ENCODE measurements around the gene DAAM2. TPM values are rescaled to one million over a fixed set of nuclear protein-coding genes. Genes with fewer than 3 reads are reported as not detected.

The DAAM2 gene
- polyA plus RNA-seq, 1 of the 3 experiments (the other 2 are of a cell fraction): 0.20 TPM

GRCh38 chr6:39887692-39888450, 95.7 kb downstream of the DAAM2 start:
- 45% methylated on average over 10 of the region's 14 CpGs for WGBS (ENCODE audit: low lambda C conversion rate)
- ChIA-PET CTCF (interaction anchor here (0.9 to 1.7 kb wide), 4 partner anchors 22 to 518 kb away, joined by 3 to 4 read pairs (median 3); no protein-coding TSS in a partner anchor), POLR2A (interaction anchor here (0.6 kb wide), 1 partner anchor 67 kb away, joined by 4 read pairs; no protein-coding TSS in a partner anchor)
- TF ChIP-seq NFIC (IDR thresholded peaks at IDR 0.05; ENCODE audit: borderline replicate concordance) (peak; percentile 46; the same call in 1 of the 2 replicates), GABPA (IDR thresholded peaks at IDR 0.05; ENCODE audit: low read depth) (no peak), USF1 (IDR thresholded peaks at IDR 0.05; ENCODE audit: borderline replicate concordance, low read depth) (peak; percentile 52; the same call in 1 of the 2 replicates), EP300 (IDR thresholded peaks at IDR 0.05; ENCODE audit: borderline replicate concordance in 1 of 2, low read depth in 1 of 2, low read length in 1 of 2) (peak in 1 of 2 experiments; percentile 52; a peak in 1 of 4 replicates), TCF12 (IDR thresholded peaks at IDR 0.05) (peak; percentile 55), MEF2A (IDR thresholded peaks at IDR 0.05; ENCODE audit: borderline replicate concordance, low read depth) (no peak), FOSL2 (IDR thresholded peaks at IDR 0.05; ENCODE audit: borderline replicate concordance, low read depth) (peak; percentile 46; the same call in 1 of the 2 replicates), MAX (IDR thresholded peaks at IDR 0.05; ENCODE audit: low read depth) (peak; percentile 83), TEAD4 (IDR thresholded peaks at IDR 0.05; ENCODE audit: borderline replicate concordance, insufficient read depth) (0 out of 2 replicates have a peak, but pooled peaks have one; percentile 21)
- H3K27ac ChIP-seq (ENCODE audit: low read depth in 2 of 2, low read length in 1 of 2): peak overlapping the region in 1 of 2 experiments; percentile 78; a peak in 2 of 4 replicates
- peaks cover 0 to 17% of the 10 kb centered on the region in 2 experiments; a peak in 2 of 4 replicates for H3K4me1 ChIP-seq (ENCODE audit: control insufficient read depth in 1 of 2, insufficient read depth in 2 of 2, low read depth in 1 of 2, low read length in 1 of 2)
- no peak overlapping the region for H3K4me3 ChIP-seq (ENCODE audit: low read depth in 2 of 2, low read length in 1 of 2)
- no peaks in the 10 kb centered on the region for H3K27me3 ChIP-seq (ENCODE audit: insufficient read depth)
- H4K20me1 ChIP-seq (ENCODE audit: insufficient read depth): no peaks in the 10 kb centered on the region
- no peaks in the 10 kb centered on the region for H3F3A ChIP-seq (replicated peaks; ENCODE audit: insufficient read depth)
- no peaks in the 10 kb centered on the region for H3K79me2 ChIP-seq (ENCODE audit: insufficient read depth)
- H3K9ac ChIP-seq: peak overlapping the region; percentile 30
- H3K36me3 ChIP-seq (replicated peaks in 1 of 2; ENCODE audit: control insufficient read depth in 1 of 2, insufficient read depth in 2 of 2, low read length in 1 of 2): no peaks in the 10 kb centered on the region
- H3K9me2 ChIP-seq: no peaks in the 10 kb centered on the region
- peak overlapping the region; percentile 50; the same call in 1 of the 2 replicates for H3K4me2 ChIP-seq
- DNase-seq: no peak
- H2AFZ ChIP-seq (ENCODE audit: low read depth): peak overlapping the region; percentile 76; the same call in 1 of the 2 replicates
- no peaks in the 10 kb centered on the region for H3K9me3 ChIP-seq

- ChIA-PET POLR2A (no interaction called here), CTCF (interaction anchor here (0.9 to 1.3 kb wide), 2 partner anchors 511 to 527 kb away, joined by 3 to 5 read pairs; no protein-coding TSS in a partner anchor)
- no peak for DNase-seq
- no peaks in the 10 kb centered on the region for H3K9me2 ChIP-seq
- no peak overlapping the region for H3K4me2 ChIP-seq
- no peaks in the 10 kb centered on the region for H3K36me3 ChIP-seq (replicated peaks in 1 of 2; ENCODE audit: control insufficient read depth in 1 of 2, insufficient read depth in 2 of 2, low read length in 1 of 2)
- H3K4me3 ChIP-seq (ENCODE audit: low read depth in 2 of 2, low read length in 1 of 2): no peak overlapping the region
- TF ChIP-seq USF1 (IDR thresholded peaks at IDR 0.05; ENCODE audit: borderline replicate concordance, low read depth): no peak
- no peak for TF ChIP-seq YY1 (IDR thresholded peaks at IDR 0.05; ENCODE audit: low read depth)
- TF ChIP-seq RXRA (IDR thresholded peaks at IDR 0.05; ENCODE audit: borderline replicate concordance, low read depth): no peak
- TF ChIP-seq POLR2AphosphoS5 (IDR thresholded peaks at IDR 0.05; ENCODE audit: low read depth, low read length): no peak
- no peak for TF ChIP-seq ZBTB33 (IDR thresholded peaks at IDR 0.05; ENCODE audit: borderline replicate concordance, low read depth)
- no peak for TF ChIP-seq GABPA (IDR thresholded peaks at IDR 0.05; ENCODE audit: low read depth)
- TF ChIP-seq NRF1 (IDR thresholded peaks at IDR 0.05; ENCODE audit: low read depth, low read length): no peak
- no peak for TF ChIP-seq FOXJ3 (CRISPR knock-in tag; IDR thresholded peaks at IDR 0.05)
- TF ChIP-seq USF2 (IDR thresholded peaks at IDR 0.05; ENCODE audit: borderline replicate concordance, low read depth, low read length): no peak
- no peak for TF ChIP-seq EZH2phosphoT487 (IDR thresholded peaks at IDR 0.05; ENCODE audit: borderline replicate concordance, low read depth)
- no peak for TF ChIP-seq TAF1 (IDR thresholded peaks at IDR 0.05; ENCODE audit: borderline replicate concordance, low read depth, low read length)
- no peak for TF ChIP-seq RCOR1 (IDR thresholded peaks at IDR 0.05; ENCODE audit: low read length)
- TF ChIP-seq NFIC (IDR thresholded peaks at IDR 0.05; ENCODE audit: borderline replicate concordance): no peak
- no peak for TF ChIP-seq GATA2 (CRISPR knock-in tag; IDR thresholded peaks at IDR 0.05)
- no peak for TF ChIP-seq MAX (IDR thresholded peaks at IDR 0.05; ENCODE audit: low read depth)
- no peak overlapping the region for H3K27ac ChIP-seq (ENCODE audit: low read depth in 2 of 2, low read length in 1 of 2)
- WGBS (ENCODE audit: low lambda C conversion rate): 59% methylated on average over 2 of the region's 2 CpGs
- no peaks in the 10 kb centered on the region for H3K79me2 ChIP-seq (ENCODE audit: insufficient read depth)
- no peaks in the 10 kb centered on the region for H3F3A ChIP-seq (replicated peaks; ENCODE audit: insufficient read depth)
- H3K27me3 ChIP-seq (ENCODE audit: insufficient read depth): no peaks in the 10 kb centered on the region
- peaks cover 0 to 11% of the 10 kb centered on the region in 2 experiments; a peak in 2 of 4 replicates for H3K4me1 ChIP-seq (ENCODE audit: control insufficient read depth in 1 of 2, insufficient read depth in 2 of 2, low read depth in 1 of 2, low read length in 1 of 2)
- H4K20me1 ChIP-seq (ENCODE audit: insufficient read depth): no peaks in the 10 kb centered on the region
- H2AFZ ChIP-seq (ENCODE audit: low read depth): no peak overlapping the region
- H3K9me3 ChIP-seq: no peaks in the 10 kb centered on the region
- no peak overlapping the region for H3K9ac ChIP-seq
Observed at GRCh38 chr6:39889229-39889628, 97.1 kb downstream of the DAAM2 start.
